ENCODE measurements around the gene SLC31A2. TPM values are rescaled to one million over a fixed set of nuclear protein-coding genes. Genes with fewer than 3 reads are reported as not detected.

The SLC31A2 gene
- total RNA-seq, 2 donors from 2014 or later: 9.5 to 19.5 TPM

DNA sequence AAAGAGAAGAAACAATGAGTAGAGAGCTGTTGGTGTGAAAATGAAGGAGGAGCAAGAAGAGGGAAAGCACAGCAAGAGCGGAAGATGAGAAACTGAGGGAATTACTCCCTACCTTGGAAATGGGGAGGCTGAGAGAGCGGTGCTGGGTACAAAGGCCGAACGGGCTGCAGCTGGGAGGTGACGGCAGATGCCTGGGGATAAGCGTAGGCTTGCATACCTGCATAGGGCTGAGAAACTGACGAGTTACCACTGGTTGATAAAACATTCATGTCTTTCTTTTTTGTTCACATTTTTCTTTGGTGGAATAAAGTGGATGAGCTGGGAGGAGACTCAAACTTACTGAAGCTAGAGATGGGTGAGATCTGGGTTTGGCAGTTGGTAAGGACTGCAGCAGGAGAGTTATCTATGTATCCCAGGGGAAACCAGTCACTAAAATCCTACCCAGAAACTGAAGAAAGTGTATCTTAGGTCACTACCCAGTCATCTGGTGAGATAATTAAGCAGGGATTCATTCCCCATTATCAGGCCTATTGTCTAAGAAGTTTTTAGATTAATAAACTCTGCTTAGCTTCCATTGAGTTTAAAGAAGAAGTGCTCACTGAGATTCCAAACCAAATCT lies 35.4 kb downstream of the SLC31A2 start:
- TF ChIP-seq, protein P1, sequence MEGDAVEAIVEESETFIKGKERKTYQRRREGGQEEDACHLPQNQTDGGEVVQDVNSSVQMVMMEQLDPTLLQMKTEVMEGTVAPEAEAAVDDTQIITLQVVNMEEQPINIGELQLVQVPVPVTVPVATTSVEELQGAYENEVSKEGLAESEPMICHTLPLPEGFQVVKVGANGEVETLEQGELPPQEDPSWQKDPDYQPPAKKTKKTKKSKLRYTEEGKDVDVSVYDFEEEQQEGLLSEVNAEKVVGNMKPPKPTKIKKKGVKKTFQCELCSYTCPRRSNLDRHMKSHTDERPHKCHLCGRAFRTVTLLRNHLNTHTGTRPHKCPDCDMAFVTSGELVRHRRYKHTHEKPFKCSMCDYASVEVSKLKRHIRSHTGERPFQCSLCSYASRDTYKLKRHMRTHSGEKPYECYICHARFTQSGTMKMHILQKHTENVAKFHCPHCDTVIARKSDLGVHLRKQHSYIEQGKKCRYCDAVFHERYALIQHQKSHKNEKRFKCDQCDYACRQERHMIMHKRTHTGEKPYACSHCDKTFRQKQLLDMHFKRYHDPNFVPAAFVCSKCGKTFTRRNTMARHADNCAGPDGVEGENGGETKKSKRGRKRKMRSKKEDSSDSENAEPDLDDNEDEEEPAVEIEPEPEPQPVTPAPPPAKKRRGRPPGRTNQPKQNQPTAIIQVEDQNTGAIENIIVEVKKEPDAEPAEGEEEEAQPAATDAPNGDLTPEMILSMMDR (IDR thresholded peaks at IDR 0.05): no peak
- Histone ChIP-seq H3K4me1 (no peaks in the 10 kb centered on the region), H3K36me3 (peaks cover 77% of the 10 kb centered on the region), H3K27ac (no peak overlapping the region), H3K9me3 (no peaks in the 10 kb centered on the region), H3K27me3 (no peaks in the 10 kb centered on the region), H3K4me3 (no peak overlapping the region)
- DNase-seq (ENCODE audit: low spot score): no peak

DNA sequence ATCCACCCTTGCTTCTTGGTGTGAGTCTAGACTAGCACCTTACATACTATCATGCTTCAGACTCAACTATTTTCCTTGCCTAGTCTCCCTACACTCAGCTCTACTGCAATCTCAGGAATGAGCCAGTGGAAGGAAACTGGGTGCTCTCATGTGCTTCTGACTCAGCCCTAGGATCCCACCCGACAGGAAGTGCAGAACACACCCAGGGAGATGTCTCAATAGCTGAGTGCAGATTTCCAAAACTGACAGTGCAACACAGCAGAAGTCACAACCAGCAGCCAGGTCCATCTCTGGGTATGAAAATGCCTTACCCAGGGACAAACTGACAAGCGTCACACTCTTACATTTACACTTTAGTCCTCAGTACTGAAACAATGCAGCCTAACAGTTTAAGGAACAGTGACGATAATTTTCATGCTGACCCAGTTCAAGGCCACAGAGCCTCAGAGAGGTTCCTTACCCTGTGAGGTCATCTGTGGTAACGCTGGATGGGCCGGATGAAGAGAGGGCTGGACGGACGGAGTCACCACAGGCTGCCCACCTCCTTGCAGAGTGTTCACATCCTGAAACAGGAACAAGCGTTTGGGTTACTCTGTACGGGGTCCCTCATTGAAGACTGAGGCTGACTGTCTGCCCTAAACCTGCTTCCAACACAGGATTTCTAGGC lies 37.3 kb downstream of the SLC31A2 start:
- DNase-seq (ENCODE audit: low spot score): peak; percentile 81
- Histone ChIP-seq H3K27me3 (no peaks in the 10 kb centered on the region), H3K27ac (peak overlapping the region; percentile 20 to 34), H3K9me3 (no peaks in the 10 kb centered on the region), H3K4me3 (no peak overlapping the region), H3K4me1 (no peaks in the 10 kb centered on the region), H3K36me3 (peaks cover 76% of the 10 kb centered on the region)
- TF ChIP-seq, protein P1 (IDR thresholded peaks at IDR 0.05): no peak

DNA sequence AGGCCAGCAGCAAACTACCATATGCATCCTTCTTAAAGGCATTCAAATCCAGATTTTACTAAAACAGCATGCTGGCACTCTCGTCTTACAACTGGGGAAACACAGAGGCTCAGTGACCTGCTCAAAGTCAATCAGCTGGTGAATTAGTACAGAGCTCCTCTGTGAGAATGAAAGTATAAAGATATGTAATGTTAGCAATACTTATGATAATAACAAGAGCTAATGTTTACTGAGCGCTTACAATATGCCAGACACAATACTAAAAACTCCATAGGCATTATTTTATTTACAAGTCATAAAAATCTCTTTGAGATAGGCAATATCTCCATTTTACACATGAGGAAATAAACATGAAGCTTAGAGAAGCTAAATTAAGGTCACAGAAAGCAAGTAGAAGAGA lies 41.6 kb downstream of the SLC31A2 start:
- H3K27me3 ChIP-seq: no peaks in the 10 kb centered on the region
- DNase-seq (ENCODE audit: low spot score): no peak
- no peaks in the 10 kb centered on the region for H3K9me3 ChIP-seq
- no peak overlapping the region for H3K4me3 ChIP-seq
- H3K36me3 ChIP-seq: peaks cover 50% of the 10 kb centered on the region
- TF ChIP-seq, protein P1 (IDR thresholded peaks at IDR 0.05): no peak
- no peaks in the 10 kb centered on the region for H3K4me1 ChIP-seq
- H3K27ac ChIP-seq: no peak overlapping the region

DNA sequence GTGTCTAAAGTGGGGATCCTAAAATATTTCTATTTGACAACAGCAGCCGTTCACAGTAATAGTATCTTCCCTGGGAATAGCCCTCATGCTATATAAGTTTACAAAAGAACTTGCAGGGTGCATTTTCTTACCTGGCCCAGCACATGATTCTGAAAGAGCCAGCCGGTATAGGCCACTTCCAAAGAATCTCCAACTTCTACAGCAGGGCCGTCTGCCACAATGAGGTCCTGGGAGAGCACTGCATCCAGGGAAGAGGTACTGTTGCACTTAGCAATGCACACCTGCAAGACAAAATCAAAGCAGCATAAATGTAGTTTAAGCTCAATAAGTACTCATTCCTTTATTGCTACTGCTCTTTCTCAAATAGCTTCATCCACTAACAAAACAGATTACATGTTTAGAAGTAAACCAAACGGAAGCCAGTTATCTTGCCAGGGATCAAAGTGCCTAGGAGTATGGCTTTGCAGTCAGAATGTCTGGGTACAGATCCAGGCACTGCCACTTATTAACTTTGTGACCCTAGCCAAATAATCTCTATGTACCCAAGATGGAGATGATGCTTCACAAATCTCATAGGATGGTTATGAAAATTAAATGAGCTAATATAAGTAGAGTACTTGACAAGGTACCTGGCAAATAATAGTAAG lies 49.0 kb downstream of the SLC31A2 start:
- Histone ChIP-seq H3K27ac (no peak overlapping the region), H3K4me3 (no peak overlapping the region), H3K36me3 (peaks cover 69% of the 10 kb centered on the region), H3K27me3 (no peaks in the 10 kb centered on the region), H3K4me1 (no peaks in the 10 kb centered on the region), H3K9me3 (no peaks in the 10 kb centered on the region)
- no peak for DNase-seq (ENCODE audit: low spot score)
- TF ChIP-seq, protein P1 (IDR thresholded peaks at IDR 0.05): no peak

DNA sequence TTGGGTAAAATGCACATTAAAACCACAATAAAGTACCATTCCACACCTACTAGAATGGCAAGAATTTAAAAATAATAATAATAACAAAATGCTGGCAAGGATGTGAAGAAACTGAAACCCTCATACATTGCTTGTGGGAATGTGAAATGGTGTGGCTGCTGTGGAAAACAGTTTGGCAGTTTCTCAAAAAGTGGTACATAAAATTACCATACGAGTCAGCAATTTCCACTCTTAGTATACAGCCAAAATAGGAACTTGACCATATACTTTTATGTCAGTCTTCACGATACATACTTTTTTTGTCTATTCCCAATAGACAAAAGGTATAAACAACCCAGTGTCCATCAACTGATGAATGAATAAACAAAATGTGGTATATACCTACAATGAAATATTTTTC lies 54.6 kb downstream of the SLC31A2 start:
- H3K27me3 ChIP-seq: no peaks in the 10 kb centered on the region
- H3K36me3 ChIP-seq: peaks cover 81% of the 10 kb centered on the region
- H3K9me3 ChIP-seq: no peaks in the 10 kb centered on the region
- no peaks in the 10 kb centered on the region for H3K4me1 ChIP-seq
- DNase-seq (ENCODE audit: low spot score): no peak
- TF ChIP-seq, protein P1 (IDR thresholded peaks at IDR 0.05): no peak
- H3K27ac ChIP-seq: no peak overlapping the region
- H3K4me3 ChIP-seq: no peak overlapping the region

All from right atrium auricular region (tissue), 2 donors.